Measurements from ENCODE around the gene ENTPD2.
A peak's percentile ranks its signal among the peaks of the same experiment; 100 is the strongest.

DNA sequence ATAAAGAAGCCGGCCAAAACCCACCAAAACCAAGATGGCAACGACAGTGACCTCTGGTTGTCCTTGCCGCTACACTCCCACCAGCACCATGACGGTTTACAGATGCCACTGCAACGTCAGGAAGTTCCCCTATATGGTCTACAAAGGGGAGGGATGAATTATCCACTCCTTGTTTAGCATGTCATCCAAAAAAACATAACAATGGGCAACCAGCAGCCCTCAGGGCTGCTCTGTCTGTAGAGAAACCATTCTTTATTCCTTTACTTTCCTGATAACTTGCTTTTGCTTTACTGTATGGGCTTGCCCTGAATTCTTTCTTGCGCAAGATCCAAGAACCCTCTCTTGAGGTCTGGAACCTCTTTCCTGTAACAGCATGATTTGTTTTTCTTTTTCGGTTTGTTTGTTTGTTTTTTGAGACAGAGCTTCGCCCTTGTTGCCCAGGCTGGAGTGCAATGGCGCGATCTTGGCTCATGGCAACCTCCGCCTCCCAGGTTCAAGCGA is 21.5 kb upstream of the ENTPD2 start:
- no peak for TF ChIP-seq EP300 (IDR thresholded peaks at IDR 0.05; ENCODE audit: borderline replicate concordance)
- TF ChIP-seq CEBPB (IDR thresholded peaks at IDR 0.05) = peak; percentile 72
- no peak for TF ChIP-seq YY1 (IDR thresholded peaks at IDR 0.05; ENCODE audit: low read depth)
- TF ChIP-seq CREB1 (IDR thresholded peaks at IDR 0.05; ENCODE audit: low read depth) = no peak
- no peak for TF ChIP-seq TCF12 (IDR thresholded peaks at IDR 0.05; ENCODE audit: low read depth)
- TF ChIP-seq REST (IDR thresholded peaks at IDR 0.05; ENCODE audit: low read depth) = no peak
- TF ChIP-seq RAD21 (IDR thresholded peaks at IDR 0.05; ENCODE audit: low read depth) = no peak
- TF ChIP-seq TAF1 (IDR thresholded peaks at IDR 0.05; ENCODE audit: low read depth) = no peak
- no peak for TF ChIP-seq NFIC (IDR thresholded peaks at IDR 0.05)
- TF ChIP-seq, protein P1, sequence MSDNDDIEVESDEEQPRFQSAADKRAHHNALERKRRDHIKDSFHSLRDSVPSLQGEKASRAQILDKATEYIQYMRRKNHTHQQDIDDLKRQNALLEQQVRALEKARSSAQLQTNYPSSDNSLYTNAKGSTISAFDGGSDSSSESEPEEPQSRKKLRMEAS (IDR thresholded peaks at IDR 0.05) = no peak
